GM19193 (cell line): ENCODE measurements around the gene SUPT4H1.

Experiments used
- POLR2A ChIP-seq: IDR thresholded peaks from 4 replicates; pipeline ENCODE4 v1.6.1; 2011; ENCODE audit not compliant: insufficient read depth, insufficient read length; ENCODE audit errors: extremely low read depth

SUPT4H1 gene

DNA sequence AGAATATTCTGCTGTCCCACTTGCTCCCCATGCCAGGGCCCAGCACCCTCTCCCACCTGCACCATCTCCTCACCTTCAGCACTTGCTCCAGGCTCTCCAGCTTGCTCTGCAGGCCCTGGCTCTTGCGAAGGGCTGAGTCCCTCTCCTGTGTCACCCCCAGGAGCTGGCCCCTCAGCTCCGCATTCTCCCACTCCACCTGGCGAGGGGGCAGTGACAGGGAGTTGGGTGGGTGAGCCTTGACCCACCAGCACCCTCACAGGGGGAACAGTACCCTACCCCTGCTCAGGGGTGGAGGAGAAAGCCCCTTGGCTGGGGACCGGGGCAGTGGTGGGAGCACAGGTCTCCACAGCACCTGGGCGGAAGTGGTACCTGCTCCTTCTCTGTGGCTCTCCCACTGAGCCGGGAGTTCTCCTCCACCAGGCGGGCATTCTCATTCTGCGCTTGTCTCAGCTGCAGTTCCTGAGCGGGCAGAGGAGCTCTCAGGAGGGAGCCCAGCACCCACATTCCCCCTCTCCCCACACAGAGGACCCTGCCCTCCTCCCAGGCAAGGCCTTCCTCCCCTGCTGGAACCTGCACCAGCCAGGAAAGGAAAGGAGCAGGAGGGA is 29.3 kb downstream of the SUPT4H1 start:
- TF ChIP-seq POLR2A = no peak

DNA sequence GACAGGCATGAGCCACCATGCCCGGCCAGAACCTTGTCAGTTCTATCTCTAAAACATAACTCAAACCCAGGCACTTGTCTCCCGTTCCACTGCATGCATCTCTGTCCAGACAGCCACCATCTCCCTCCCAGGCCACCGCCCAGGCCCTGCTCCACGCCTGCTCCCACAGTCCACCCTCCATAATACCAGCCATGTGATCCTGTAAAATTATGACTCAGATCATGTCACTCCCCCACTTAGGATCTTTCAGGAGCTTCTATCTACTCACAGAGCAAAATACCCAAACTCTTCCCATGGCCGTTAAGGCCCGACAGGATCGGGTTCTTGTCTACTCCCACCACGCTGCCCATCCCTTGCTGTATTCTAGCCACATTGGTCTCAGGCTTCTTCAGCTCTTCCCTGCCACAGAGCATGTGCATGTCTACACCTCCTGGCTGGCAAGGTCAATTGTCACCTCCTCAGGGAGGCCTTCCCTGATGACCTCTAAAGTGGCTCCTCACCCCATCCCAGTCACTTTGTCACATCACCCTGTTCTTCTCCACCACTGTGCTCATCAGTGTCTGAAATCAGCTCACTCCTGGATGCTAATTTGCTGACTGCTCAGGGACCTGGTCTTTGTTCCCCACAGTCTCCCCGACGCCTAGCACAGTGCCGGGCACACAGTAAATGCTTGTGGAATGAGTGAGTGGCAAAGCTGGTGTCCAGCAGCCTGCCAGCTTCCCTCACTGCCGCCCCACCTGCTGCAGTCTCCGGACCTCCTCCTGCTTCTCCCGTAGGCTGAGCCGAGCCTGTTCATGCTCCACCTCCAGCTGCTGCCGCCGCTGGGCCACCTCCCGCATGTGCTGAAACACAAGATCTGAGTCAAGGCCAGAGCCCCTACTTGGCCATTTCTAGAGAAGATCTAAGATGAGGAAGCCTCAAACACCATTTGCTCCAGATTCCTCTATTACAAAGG is 30.2 kb downstream of the SUPT4H1 start:
- TF ChIP-seq POLR2A = no peak

DNA sequence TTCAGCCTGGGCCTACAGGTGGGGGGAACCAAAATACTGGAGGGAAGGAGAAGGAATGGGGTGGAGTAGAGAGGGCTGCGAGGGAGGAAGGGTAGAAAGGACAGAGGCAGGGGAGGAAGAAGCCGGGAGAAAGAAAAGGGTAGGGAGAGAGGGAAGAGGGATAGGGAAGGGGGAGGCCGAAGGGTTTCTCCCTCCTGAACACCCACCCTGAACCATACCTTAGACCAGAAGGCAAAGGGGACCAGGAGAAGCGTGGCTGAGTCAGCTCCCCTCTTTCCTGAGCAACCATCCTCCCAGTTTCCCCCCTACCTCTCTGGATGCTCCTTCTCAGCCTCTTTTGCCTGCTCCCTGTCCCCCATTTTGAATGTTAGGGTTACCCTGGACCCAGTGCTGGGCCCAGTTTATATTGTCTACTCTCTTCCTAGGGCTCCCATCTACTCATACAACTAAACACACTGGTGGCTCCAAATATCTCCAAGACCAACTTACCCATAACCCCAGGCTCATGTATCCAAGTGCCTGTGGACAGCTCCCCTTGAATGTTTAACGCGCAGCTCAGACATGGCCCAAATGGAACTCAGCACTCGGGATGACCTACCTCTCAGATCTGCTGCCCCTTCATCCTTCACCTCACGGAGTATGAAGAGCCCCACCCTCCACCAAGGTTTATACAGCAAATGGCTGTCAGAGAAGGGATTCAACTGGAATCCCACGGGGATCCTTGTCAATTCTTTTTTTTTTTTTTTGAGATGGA is 31.3 kb downstream of the SUPT4H1 start:
- TF ChIP-seq POLR2A = no peak

DNA sequence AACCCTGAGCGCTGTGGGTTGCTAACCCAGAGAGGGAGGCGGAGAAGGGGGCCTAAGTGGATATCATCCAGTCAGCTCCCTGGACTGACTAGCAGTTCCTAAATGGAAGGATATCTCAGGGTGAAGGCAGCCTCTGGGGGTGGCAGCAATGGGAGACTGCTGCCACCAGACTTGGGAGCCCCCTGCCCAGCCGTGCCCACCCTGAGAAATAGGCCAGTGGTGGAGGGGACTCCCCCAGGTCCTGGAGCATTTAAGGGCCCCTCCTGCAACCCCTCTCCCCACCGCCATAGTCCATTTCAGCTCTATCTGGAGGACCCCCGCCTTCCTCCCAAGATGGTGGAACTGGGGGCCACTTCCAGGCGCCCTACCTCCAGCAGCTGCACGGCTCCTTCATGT is 31.8 kb downstream of the SUPT4H1 start:
- no peak for TF ChIP-seq POLR2A

DNA sequence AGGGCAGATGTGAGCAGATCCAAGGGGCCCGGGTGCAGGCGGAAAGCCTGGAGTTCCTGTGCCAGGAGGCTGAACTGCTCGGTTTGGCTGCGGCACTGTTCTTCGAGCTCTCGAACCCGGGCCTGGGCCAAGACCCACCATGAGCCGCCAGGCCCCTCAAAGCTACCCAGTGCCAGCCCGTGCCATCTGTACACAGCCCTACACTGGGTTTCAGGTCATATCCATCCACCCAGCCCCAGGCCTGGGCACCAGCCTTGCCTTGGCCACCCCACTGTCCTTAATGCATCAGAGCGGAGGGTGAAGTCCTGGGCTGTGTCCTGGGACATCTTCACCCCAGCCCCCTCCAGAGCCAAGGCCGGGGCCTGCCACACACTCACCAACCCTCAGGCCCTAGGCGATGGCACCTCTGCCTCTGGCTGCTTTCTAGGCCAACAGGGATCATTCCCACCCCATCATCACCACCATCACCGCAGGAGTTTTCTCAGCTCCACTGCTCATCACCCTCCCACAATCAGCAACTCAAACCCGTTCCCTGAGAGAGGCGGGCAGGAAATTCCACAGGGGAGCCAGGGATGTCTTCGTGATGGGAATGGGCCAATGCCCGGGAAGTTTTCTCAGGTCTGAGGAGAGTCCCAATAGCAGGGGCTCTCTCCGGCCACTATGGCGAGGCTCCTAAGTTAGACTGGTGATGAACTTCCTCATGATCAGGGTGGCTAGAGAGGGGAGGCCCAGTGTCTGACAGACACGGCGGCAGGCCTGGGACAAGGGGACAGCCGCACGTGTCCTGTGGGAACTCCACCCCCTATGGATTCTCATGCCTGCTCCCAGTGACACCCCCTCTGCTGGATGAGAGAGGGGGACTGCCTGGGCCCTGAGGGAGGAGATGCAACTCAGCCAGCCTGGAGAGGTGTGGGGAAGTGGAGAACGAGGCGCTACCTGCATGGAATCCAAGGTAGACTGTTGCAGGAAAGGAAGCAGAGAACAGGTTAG is 32.5 kb downstream of the SUPT4H1 start:
- TF ChIP-seq POLR2A = no peak

DNA sequence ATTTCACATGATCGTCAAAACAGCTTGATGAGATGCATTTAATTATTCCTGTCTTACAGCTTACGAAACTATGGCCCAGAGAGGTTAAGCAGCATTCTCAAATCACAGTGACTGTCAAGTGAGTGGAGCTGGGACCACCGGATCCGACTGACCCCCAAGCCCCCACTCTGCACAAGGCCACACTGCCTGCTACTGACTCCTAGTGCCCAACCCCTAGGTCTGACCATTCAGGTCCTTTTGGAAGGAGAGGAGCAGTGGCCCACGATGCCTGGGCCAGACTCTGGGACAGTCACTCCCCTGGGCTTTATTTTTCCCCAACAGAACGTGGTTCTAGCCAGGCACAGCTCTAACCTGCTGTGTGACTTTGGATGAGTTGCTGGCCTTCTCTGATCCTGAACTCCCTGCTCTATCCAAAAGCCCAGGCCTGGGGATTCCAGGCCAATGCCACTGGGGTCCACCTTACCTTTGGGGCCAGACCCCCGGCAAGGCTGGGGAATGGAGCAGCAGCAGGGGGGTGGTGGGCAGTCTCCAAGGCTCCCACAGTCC is 33.3 kb downstream of the SUPT4H1 start:
- no peak for TF ChIP-seq POLR2A

DNA sequence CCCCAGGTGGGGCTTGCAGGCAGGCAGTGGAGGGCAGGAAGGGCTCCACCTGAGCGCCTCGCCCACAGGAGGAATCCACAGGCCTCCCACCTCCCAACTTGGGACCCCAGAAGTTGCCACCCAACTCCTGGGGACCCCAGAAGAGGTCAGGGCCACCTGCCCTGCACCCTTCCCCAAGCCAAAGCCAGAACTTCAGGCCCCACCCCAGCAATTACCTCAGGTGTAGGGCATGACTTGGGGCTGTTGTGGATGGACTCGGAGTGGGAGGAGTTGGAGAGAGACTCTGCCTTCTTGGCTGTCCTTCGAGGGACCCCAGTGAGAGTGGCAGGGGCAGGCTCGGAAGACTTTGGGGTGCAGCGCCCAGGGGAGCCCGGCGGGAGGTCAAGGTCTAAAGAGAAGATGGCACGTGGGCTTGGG is 33.9 kb downstream of the SUPT4H1 start:
- no peak for TF ChIP-seq POLR2A

DNA sequence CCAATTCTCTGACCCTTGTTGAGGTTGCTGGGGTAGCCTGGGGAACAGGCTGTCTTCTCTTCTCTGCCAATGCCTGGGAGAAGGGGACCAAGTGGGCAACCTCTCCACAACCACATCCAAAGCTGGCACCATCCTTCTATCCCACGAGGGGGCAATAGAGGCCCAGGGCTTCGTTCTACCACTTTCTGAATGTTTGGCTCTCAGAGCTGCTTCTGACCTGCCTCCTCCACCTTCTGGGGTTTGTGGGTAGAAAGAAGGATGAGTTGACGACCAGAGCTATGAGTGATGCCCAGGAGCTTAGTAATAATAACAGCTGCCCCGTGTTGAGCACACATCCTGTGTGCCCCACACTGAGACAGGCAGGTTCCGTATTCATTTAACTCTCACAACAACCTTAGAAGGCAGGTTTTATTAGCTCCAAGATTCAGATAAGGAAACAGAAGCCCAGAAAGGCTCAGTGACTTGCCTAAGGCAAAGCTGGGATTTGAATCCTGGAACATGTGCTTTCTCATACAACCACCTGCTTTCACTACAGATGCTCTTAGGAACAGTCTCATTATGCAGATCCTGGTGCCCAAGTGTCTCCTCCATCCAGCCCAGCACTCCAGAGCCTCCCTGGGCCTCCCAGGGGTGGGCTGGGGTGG is 34.5 kb downstream of the SUPT4H1 start:
- TF ChIP-seq POLR2A = no peak

DNA sequence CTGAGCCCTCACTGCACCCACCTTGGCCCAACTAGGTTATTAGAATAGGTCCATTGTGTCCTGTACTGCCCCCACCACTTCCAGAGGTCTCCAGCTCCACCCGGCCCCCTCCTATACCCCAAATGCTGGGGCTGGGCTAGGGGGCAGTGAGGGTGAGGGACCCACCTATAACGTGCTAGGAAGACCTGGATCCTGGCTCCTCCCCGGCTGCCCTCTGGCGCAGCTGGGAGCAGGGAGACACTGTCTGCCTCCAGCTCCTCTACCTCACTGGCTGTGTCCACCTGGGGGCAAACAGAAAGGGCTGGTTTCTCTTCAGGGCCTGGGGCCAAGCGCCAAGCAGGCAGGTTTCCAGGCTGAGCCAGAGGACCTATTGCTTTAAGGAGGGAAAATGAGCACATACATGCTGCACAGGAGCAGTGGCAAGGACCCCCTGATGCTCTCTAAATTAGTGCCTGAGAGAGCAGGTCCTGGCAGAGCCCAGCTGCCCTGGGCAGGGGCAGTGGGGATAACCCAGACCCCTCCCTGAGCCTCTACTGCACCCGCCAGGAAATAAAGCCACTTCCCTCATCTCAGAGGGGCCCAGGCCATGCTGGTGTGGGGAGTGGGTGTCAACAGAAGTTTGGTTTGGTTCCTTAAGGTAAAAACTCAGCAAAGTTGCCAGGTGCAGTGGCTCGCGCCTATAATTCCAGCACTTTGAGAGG is 35.6 kb downstream of the SUPT4H1 start:
- no peak for TF ChIP-seq POLR2A

DNA sequence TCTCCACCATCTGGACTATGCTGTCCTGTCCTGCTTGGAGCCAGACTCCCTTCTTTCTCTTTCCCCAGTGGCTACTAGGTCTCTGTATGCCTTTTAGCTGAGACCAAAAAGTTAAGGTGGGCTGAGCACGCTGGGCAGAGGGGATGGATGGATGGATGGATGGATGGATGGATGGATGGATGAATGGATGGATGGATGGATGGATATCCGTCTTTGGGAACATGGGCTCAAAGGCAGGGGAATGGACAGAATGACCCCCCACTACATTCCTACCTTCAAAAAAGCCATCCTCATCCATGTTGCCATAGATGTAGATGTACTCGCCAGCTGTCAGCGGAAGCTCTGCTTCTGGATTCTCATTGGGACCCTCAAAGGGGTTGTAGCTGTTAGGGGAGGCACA is 36.3 kb downstream of the SUPT4H1 start:
- no peak for TF ChIP-seq POLR2A

DNA sequence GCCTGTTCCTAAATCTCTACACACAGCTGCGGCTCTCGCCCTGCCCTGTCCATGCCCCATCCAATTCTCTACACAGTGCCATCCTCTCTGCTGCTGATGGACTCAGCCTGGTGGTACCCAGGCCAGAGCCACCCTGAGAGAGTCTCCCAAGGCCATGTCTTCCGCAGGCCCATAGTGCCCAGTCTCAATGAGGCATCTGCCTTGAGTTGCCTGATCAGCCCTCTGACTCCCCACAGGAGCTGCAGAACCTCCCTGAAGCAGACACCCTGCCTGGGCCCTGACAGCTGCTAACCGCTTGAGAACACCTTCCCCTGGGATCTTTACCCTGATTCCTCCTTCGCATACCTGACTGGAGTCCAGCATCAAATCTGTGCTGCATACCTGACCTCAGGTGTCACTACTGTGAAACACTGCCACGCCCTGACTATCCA is 36.7 kb downstream of the SUPT4H1 start:
- no peak for TF ChIP-seq POLR2A

DNA sequence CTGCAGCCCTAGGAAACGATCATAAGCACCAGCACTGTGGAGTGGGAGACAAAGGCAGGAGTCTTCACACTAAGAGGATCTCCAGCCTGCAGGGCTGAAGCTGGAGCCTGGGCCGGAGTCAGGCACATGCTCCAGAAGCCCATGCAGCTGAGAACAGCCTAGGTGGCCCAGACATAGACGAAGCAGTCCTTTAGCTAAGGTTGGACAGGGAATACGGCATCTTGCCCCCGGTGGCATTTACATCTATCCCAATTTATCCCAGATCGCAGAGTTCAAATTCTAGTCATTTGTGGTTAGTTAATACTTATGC is 37.3 kb downstream of the SUPT4H1 start:
- no peak for TF ChIP-seq POLR2A

DNA sequence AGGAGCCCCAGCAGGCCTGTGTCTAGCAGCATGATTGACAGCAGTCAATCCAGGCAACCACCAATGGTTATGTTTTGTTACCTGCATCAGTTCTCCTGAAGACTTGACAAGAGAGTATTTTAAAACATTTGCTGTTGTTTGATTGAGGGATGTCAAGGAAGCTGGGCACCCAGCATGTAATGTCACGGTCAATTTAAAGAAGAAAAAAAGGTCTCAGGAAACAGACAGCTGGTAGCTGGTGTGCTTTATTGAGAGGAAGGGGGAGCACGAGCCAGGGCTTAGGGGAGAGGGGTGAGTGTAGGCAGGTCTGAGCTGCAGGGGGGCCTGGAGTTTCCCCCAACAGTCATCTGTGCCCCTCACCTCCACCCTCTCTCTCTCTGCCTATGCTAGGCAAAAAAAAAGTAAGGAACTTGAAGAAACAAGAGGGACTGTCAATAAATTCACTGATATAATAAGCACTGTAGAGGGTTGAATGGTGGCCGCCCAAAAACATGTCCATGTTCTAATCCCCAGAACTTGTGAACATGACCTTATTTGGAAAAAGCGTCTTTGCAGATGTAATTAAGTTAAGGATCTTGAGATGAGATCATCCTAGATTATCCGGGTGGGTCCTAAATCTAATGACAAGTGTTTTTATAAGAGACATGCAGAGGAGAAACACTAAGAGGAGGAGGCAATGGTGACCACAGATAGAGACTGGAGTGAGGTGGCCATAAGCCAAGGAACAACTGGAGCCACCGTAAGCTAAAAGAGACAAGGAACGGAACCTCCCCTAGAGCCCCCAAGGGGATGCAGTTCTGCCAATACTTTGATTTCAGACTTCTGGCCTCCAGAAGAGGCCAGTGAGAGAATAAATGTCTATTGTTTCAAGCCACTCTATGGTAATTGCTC is 37.9 kb downstream of the SUPT4H1 start:
- no peak for TF ChIP-seq POLR2A

DNA sequence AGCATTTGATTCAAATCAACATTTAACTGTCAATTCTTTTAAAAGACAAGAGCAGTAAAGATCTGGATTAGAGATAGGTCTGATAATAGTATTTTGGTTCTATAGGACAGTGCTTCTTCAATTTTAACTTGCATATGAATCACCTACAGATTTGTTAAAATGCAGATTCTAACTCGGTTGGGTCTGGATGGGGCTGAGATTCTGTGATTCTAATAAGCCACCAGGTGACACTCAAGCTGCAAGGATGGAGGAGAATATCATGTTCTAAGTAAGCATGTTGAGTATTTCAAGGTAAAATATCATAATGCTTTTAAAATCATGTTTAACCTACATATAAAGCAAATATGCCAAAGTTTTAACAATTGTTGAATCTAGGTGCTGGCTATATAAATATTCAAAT is 39.2 kb downstream of the SUPT4H1 start:
- TF ChIP-seq POLR2A = no peak
